T follicular helper cell (primary cell): ENCODE data around the gene TNPO3.
"Not testable (repeated sequence)": the region's sequence is repeated elsewhere in the genome, so short reads cannot be mapped to it uniquely, and the experiment has no call there.

ENCODE experiments used
- DNase-seq: peaks from one replicate; pipeline ENCODE4 v3.0.0-alpha.2; 2020; ENCODE audit warnings: low read depth

The TNPO3 gene

GRCh38 chr7:128920913-128921582, 133.9 kb downstream of the TNPO3 start:
- no peak for DNase-seq

GRCh38 chr7:128919881-128920799, 134.8 kb downstream of the TNPO3 start:
- DNase-seq = no peak

GRCh38 chr7:128919241-128919640, 135.7 kb downstream of the TNPO3 start:
- DNase-seq = no peak

DNA sequence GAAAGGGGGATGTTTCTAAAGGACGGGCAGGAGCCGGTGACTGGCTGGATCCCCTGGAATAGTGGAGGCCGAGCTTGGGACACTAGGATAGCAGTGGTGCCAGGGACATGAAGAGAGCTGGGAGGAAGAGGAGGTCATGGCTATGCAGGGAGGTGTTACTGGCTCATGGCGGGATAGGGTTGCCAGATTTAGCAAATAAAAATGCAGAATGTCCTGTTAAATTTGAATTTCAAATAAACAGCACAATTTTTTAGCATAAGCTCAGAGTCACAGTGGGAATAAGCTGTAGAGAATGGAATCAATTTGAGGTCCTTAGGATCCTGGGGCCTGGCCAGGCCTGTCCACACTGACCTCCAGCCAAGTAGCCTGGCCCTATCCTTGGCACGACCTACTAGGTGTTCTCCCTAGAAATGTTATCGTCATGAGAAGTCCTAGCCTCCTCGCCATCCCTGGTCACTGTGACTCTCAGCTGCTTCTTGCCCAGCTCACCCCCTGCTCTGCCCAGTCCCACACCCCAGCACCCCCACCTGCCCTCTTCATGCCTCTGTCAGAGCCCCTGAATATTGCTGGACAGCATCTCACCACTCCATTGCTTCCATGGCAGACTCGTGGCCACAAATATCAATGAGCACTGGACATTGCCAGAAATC, 136.8 kb downstream of the TNPO3 start:
- no peak for DNase-seq

GRCh38 chr7:128917122-128917521, 137.8 kb downstream of the TNPO3 start:
- DNase-seq = no peak

DNA sequence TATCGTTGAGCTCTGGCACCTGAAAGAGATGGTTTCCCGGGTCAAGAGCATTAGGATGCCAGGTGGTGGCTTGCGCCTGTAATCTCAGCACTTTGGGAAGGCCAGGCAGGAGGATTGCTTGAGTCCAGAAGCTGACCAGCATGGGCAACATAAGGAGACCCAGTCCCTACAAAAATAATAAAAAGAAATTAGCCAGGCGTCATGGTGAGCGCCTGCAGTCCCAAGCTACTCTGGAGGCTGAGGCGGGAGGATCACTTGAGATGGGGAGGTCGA, 138.3 kb downstream of the TNPO3 start:
- no peak for DNase-seq

DNA sequence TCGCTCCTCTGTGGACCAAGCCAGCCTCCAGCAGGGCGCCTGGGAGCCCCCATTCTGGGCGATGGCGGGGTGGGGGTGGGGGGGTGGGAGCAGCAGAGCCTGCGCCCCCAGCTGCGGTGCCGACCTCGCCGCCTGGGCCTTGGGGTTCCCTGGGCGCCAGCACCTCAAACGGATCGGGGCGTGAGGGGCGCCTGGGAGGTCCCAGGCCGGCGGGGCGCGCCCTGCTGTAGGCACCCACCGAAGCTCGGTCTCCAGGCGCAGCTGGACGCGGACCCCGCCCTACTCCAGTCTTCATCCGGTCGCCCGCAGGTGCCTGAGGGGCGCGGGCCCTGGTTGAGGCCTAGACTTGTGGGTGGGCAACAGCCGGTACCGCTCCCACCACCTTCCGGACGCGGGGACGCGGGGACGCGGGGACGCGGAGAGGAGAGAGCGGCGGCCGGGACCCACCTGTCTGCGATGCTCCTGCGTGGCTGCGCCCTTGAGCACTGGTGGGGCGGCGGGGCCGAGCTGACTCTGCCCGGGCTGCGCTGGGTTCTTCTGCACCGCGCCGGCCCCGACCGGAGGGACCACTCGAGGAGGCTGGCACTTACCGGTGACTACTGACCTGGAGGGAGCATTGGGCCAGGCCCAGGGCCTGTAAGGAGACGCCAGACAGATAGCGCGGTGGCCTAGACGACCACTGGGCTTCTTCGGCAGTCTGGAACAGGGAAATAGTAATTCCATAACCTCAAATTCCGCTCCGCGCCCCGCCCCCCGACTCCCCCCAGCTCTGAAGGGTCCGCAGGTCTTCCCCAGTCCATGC, 138.9 kb downstream of the TNPO3 start:
- no peak for DNase-seq

DNA sequence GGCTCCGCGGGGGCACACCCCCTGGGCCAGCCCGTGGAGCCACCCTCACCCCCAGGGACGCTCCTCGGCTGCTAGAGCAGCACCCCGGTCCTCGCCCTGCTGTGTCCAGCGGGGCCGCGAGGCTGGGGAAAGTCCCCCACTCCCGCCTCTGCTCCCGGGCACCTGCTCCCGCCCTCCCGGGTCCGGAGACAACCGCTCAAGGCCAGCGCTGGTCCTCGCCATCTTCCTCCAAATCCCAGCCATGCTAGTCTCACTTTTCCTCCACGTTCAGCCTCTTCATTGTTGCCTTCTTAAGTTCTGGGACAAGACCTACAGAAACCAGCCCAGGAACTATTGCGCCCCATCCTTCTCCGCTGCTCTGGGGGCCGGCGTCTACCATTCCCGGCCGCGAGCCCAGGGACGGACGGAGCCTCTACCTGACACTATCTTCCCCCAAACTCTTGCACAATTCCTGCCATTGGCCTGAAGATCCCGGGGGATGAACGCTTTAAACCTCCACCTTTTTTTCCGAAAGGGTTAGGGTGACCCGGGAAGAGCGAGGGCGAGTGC, 139.6 kb downstream of the TNPO3 start:
- DNase-seq = no peak

DNA sequence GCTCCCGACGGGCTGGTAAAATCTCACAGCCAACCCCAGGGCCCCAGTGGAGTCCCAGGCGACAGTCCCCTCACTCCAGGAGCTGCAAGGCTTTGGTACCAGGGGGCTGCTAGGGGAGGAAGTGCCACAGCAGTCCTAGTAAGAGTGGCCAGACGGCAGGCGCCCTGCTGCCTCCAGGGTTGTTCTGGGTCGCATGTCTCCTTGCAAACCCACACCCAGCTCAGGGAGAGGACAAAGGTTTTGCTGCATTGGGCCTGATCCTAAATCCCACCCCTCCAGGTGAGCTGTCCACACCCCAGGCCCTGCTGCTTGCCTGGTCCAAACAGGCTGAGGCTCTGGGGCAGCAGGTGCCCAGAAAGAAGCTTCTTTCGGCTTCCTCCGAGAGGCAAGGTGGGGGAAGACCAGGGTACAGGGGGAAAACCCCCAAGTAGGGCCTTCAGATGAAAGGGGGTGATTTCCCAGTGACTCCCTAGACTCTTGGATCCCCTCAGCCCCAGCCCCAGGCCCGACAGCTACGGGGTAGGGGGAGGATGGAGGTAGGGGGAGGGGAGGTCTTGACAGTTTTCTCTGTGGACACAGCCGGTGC, 140.3 kb downstream of the TNPO3 start:
- DNase-seq = no peak

- no peak for DNase-seq
Observed at GRCh38 chr7:128913870-128914565, 140.9 kb downstream of the TNPO3 start.

DNA sequence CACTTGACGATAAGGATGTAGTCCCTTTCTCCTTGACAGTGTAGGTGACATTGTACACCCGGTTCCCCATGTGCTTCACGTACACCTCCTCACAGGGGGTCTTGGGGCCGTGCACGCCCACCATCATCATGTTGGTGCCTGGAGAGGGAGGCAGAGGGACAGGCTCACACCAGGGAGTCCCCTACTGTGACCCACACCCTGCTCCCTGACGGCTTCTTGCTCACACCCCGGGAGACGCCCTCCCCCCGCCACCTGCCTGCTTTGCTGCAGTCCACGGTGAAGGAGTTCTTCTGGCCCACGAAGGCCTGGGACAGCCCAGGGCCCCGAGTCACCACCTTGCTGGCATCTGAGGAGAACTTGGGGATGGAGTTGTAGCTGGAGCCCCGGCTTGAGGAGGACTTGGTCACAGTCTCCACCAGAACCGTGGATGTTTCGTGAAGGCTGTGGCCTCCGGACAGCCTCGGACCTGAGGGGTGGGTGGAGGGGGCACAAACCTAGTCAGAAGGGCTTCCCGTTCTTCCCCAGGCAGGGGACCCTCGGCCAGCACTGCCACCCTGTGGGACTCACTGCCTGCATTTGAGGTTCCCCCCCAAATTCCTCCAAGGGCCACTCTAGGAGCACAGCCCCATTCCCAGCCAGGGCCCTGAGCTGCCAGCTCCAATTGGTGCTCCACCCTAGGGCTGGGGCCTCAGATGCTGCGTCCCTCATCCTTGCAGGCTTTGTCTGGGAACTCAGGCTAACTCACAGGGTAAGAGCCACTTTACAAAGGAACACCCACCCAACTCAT, 142.0 kb downstream of the TNPO3 start:
- not testable (repeated sequence) for DNase-seq

- no peak for DNase-seq
Observed at GRCh38 chr7:128912281-128912680, 142.6 kb downstream of the TNPO3 start.

DNA sequence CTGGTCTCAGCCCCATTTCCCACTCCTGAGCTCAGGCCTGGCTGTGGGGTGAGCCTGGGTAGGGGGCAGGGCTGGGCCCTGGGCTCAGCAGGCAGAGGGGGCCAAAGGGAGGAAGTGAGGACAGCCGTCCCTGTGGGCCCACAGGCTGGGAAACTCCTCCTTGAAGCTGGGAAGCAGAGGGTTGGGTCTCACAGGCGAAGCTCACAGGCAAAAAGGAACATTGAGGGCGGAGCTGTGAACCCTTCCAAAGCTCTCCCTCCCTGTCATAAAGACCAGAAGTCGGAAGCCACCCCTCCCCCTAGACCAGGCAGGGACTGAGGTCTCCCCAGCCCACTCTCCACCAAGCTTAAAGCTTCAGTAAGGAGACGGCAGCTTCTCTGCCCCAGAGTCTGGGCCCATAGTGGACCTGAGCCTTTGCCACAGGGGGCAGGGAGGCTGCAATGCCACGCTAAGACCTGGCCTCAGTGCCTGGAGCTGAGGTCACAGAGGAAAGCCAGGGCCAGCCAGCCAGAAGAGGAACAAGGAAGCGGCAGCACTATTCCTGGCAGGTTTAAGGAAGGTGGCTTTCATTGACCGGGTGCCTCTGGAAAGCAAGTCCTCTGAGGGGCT, 143.4 kb downstream of the TNPO3 start:
- DNase-seq = no peak

DNA sequence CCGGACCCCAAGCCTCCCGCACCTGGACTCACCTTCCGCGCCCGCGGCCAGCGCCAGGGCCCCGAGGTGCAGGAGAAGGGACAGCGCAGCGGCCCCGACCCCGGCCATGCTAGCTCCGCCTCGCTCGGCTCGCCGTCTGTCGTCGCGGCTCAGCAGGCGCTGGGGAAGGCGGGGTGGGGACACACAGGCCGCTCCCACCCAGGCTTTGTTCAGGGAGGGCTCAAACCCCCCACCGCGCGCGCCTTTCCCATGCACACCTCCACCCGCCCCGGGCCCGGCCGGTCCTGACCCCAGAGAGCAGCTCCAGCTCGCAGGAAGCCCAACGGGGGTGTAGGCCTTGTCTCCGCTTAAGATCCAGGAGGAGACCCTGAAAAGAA, 144.4 kb downstream of the TNPO3 start, which contains the start of gene KCP:
Gene KCP, minus strand, starts transcription at position 141 of the 377 bp plus-strand sequence. Its CDS starts 33 bp downstream, at position 108.
- DNase-seq = no peak

DNA sequence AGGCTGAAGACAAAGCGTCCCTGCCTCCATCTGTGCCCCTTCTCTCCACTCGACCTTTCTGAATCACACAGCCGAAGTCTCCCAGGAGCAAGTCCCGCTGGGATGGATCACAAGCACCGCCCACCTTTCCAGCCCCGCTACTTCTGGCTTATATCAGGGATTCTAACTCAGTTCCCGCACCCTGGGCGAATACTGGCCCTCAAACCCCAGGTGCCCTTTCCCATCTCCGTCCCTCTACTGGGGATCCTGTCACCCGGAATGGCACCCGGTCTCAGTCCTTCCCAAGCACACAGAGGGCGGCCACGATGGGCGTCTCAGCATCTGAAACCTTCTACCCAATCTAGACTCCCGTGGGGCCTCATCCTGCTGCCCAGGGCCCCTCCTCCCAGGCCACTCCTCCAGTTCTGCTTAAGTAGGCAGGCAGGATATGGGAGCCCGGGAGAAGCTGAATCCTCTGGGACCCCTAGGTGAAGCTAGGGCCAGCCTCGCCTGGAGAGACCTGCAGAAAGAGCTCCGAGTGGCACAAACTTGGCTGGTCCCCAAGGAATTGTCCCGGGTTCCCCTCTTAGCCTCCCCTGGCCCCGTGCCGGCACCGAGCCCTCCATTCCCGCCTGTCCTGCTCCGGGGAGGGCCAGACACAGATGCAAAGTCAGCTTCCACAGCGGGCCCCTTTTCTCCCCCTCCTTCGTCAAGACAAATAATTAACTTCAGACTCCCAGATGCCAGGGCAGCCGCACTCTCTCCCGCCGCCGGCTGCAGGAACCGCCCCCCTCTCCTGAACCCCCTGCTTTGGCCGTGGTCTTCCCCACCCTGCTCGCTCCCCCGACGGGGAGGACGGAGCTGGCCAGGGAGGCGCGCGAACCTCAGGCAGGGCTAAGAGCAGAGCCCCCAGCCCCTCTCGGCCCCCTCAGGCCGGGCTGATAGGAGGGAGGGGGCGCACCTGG, 145.0 kb downstream of the TNPO3 start:
- DNase-seq = no peak

DNA sequence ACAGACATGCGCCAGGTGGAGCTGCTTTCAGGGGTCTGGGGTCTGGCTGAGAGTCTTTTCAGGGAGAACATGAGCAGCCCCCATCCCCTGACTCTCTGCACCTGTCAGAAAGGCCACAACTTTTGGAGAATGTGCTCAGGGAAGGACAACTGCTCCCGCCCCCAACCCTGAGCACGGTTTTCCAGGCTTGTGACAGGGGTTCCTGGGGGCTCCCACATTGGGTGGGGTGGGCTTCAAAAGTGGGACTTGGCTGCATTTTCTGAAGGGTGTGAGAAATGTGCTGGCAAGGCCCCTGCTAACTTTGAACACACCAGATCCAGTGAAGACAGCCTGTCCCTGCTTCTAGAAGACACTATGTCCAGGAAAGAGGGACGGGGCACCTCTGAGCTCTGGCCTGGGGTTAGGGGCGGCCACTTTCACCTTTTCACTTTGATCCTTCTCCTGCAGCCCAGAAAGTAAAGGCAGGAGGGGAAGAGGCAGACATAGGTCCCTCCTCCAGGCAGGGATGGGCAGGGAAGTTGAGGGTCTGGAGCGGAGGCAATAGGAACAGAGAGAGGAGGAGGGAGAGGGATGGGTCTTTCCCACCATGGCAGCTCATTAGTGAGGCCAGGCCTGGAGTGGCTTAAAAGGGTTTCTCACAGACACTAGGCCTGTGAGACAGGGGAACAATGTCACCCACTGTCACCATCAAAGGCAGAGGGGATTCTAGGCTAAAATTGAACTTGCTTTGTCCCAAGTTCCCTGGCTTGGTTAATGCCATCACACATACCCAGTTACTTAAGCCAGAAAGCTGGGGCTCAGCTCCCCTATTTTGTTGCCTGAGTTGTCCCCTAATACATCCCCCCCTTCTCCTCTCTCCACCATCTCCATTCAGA, 145.9 kb downstream of the TNPO3 start:
- DNase-seq = no peak
